AG04449 (cell line): ENCODE measurements around the gene RAD51B.

Source experiments
- CTCF ChIA-PET: fragments of 350-600 bp; formaldehyde crosslinking; extraction: SDS; loops from one replicate; lab custom pipeline; 2021; ENCODE audit warnings: antibody characterized with exemption; lab: Yijun Ruan, JAX
- POLR2A ChIA-PET: fragments of 400-600, 350-600 bp; formaldehyde crosslinking; extraction: SDS; loops from one replicate; lab custom pipeline; 2020; ENCODE audit warnings: antibody characterized with exemption, inconsistent platforms; lab: Yijun Ruan, JAX
- DNase-seq: peaks from one replicate; pipeline ENCODE4 v3.0.0-alpha.2; 2010; ENCODE audit warnings: low read depth, low spot score
- H3K4me3 ChIP-seq: 2 replicates; pipeline ENCODE4 v1.5.1; 2011; ENCODE audit warnings: low read depth, mild to moderate bottlenecking, control low read depth, low read length
- TF ChIP-seq, protein P1 (sequence below): IDR thresholded peaks from one replicate; pipeline ENCODE4 v1.5.1; 2011; ENCODE audit warnings: mild to moderate bottlenecking, moderate library complexity, low read length, control low read depth, inconsistent platforms; ENCODE audit not compliant: insufficient read depth; ENCODE audit errors: missing control alignments

RAD51B gene

DNA sequence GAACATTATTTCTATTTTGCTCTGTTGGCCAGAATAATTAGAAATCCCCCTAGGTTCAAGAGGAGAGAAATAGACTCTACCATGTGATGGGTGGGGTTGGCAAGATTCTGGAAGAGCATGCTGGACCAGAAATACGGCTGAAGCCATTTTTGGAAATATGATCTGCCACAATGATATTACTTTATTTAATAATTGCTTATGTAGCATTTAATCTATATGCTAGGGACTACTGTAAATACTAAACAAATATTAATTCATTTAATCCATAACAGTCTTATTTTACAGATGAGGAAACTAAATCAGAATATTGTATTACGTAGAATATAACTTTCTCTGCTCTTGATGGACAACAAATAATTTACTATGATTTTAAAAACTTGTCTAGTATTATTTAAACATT lies 193.7 kb downstream of the RAD51B start:
- POLR2A ChIA-PET = no interaction called here
- H3K4me3 ChIP-seq = no peak overlapping the region
- DNase-seq = no peak
- TF ChIP-seq, protein P1, sequence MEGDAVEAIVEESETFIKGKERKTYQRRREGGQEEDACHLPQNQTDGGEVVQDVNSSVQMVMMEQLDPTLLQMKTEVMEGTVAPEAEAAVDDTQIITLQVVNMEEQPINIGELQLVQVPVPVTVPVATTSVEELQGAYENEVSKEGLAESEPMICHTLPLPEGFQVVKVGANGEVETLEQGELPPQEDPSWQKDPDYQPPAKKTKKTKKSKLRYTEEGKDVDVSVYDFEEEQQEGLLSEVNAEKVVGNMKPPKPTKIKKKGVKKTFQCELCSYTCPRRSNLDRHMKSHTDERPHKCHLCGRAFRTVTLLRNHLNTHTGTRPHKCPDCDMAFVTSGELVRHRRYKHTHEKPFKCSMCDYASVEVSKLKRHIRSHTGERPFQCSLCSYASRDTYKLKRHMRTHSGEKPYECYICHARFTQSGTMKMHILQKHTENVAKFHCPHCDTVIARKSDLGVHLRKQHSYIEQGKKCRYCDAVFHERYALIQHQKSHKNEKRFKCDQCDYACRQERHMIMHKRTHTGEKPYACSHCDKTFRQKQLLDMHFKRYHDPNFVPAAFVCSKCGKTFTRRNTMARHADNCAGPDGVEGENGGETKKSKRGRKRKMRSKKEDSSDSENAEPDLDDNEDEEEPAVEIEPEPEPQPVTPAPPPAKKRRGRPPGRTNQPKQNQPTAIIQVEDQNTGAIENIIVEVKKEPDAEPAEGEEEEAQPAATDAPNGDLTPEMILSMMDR = no peak
- CTCF ChIA-PET = no interaction called here

DNA sequence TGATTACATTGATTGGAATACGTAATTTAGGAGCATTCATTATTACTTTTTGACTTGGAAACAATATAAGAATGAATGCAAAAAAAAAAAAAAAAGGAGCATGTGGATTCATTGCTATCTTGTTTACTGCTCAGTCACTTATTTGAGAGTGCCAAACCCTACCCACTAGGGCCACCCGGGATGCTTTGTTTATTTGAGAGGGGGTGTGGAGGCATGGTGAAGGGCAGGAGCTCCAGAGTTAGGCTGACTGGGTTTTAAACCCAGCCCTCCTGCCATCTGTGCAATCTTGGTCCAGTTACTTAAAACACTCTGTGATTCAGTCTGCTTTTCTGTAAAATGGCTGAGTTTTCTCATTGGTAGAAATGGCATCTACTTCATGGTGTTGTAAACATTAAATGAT lies 195.2 kb downstream of the RAD51B start:
- CTCF ChIA-PET = no interaction called here
- no peak for DNase-seq
- POLR2A ChIA-PET = no interaction called here
- TF ChIP-seq, protein P1 = no peak
- no peak overlapping the region for H3K4me3 ChIP-seq

DNA sequence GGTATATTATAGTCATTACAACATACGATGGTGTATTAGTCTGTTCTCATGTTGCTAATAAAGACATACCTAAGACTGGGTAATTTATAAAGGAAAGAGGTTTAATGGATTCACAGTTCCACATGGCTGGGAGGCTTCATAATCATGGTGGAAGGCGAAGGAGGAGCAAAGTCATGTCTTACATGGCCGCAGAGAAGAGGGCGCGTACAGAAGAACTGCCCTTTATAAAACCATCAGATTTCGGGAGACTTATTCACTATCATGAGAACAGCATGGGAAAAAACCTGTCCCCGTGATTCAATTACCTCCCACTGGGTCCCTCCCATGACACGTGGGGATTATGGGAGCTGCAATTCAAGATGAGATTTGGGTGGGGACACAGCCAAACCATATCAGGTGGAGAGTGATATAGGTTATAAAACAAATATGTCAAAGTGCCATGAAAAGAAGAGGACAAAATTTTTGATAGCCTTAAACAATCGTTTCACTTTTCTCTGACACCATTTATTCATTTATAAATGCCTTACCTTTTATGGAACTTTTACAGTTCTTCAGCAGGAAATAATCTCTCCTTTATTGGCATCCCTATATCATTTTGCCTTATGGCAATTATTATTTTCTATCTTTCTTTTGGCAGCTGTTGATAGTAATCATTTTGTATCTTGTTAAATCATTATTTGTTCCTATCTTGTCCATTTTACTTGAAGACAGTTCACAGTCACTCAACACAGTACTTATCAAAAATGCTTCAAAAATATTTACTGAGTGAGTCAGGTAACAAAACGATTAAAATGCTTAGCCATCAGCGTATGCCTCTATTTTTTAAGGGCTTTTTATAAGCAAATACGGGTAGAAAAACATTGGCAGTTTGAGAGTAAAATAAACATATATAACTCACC lies 196.0 kb downstream of the RAD51B start:
- POLR2A ChIA-PET = no interaction called here
- TF ChIP-seq, protein P1 = no peak
- DNase-seq = no peak
- H3K4me3 ChIP-seq = no peak overlapping the region
- CTCF ChIA-PET = interaction anchor here (1.3 kb wide), 1 partner anchor 10 kb away, joined by 3 read pairs; no protein-coding TSS in a partner anchor

DNA sequence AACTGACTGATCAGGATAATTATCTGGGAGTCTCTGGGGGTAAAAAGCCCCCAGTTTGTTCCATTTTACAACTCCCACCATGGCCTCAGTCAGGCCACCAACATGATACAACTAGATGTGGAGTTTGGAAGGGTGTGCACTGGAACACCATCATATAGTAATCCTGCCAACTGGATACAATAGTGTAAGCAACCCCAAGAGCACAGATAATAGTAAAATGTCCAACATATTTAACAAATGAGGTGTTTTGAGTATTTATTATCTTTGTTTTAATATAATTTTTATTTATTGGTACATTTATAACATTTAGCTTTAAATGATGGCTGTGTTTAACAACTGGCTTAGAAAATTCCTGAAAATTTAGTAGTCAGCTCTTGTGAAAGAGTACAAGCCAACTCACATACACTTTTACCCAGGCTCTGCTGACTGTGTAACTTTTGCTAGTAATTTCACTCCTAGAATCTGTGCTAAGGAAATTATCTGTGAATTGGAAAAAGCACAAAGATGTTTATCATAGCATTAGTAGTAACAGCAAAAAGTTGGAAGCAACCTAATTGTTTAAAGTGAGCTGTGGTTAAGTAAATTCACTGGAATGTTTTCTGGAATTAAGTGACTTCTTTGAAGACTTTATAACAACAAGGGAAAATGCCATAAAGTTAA lies 196.8 kb downstream of the RAD51B start:
- POLR2A ChIA-PET = no interaction called here
- DNase-seq = peak; percentile 34

DNA sequence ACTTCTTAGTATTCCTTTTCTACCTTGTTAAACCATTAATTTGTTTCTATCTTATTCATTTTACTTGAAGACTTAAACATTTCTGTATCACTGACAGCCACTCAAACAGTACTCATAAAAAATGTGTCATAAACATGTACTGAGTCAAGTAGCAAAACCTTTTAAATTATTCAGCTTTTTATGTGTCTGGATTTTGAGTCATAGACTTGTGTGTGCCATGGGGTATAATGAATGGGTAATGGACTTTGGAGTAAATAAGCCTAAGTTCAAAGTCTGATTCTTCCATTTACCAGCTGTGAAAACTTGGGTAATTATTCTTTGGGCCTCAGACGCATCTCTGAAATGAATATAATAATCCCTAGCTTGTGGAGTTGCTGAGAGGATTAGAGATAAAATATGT lies 199.0 kb downstream of the RAD51B start:
- POLR2A ChIA-PET = no interaction called here
- H3K4me3 ChIP-seq = no peak overlapping the region
- no peak for DNase-seq
- CTCF ChIA-PET = no interaction called here
- TF ChIP-seq, protein P1 = no peak

More for the DNA sequence above, 196.8 kb downstream of the RAD51B start:
- CTCF ChIA-PET = interaction anchor here (0.9 to 1.3 kb wide), 3 partner anchors 9 to 62 kb away, joined by 3 to 4 read pairs (median 3); no protein-coding TSS in a partner anchor
- TF ChIP-seq, protein P1 = no peak
- no peak overlapping the region for H3K4me3 ChIP-seq

DNA sequence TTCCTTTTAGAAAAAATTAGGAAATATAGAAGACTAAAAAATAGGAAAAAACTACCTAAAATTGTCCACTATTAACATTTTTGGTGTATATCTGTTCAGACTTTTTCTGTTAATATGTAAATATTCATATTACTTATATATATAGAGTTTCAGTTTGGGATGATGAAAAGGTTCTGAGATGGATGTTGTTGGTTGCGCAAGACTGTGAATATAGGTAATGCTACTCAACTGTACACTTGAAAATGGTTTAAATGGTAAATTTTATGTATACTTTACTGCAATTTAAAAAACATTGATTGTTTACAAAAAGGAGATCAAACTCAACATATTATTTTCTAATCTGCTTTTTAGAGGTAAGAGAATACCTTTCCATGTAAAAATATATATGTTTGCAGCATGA lies 200.9 kb downstream of the RAD51B start:
- POLR2A ChIA-PET = no interaction called here
- CTCF ChIA-PET = no interaction called here
- TF ChIP-seq, protein P1 = no peak

More for the DNA sequence above, 200.9 kb downstream of the RAD51B start:
- no peak overlapping the region for H3K4me3 ChIP-seq
- DNase-seq = no peak
